GM23338 (cell line): ENCODE measurements around the gene DLG2. TPM values are rescaled to one million over a fixed set of nuclear protein-coding genes. Genes with fewer than 3 reads are reported as not detected.

Experiments
- ATAC-seq: fragments of 200-7000 bp; cut with Tn5 transposase; 3 replicates; pipeline ENCODE4 v1.9.1; 2020
- DNase-seq: peaks from one replicate; pipeline ENCODE4 v3.0.0-alpha.2; 2015; ENCODE audit warnings: low spot score
- H2AFZ ChIP-seq: fragments of 200-600 bp; sonication (generic); 2 replicates; pipeline ENCODE4 v1.8.0; 2016; ENCODE audit warnings: antibody characterized with exemption, mild to moderate bottlenecking, moderate library complexity
- H3F3A ChIP-seq: fragments of 200-600 bp; sonication (generic); replicated peaks from 2 replicates; pipeline ENCODE4 v1.8.0; 2017; ENCODE audit warnings: antibody characterized with exemption, mixed run types, low read depth
- H3K27ac ChIP-seq: fragments of 200-600 bp; sonication (generic); 2 replicates; pipeline ENCODE4 v1.6.1; 2016; ENCODE audit warnings: low read depth
- H3K27me3 ChIP-seq: fragments of 200-600 bp; sonication (generic); 2 replicates; pipeline ENCODE4 v1.8.0; 2016; ENCODE audit warnings: mild to moderate bottlenecking, mixed run types, moderate library complexity; ENCODE audit not compliant: insufficient read depth
- H3K36me3 ChIP-seq: fragments of 200-600 bp; sonication (generic); 2 replicates; pipeline ENCODE4 v1.8.0; 2016; ENCODE audit warnings: mild to moderate bottlenecking; ENCODE audit not compliant: insufficient read depth
- H3K4me1 ChIP-seq: fragments of 200-600 bp; sonication (generic); 2 replicates; pipeline ENCODE4 v1.8.0; 2016; ENCODE audit warnings: mild to moderate bottlenecking, moderate library complexity; ENCODE audit not compliant: insufficient read depth
- H3K4me2 ChIP-seq: fragments of 200-600 bp; sonication (generic); 2 replicates; pipeline ENCODE4 v1.7.1; 2017; ENCODE audit warnings: mixed run types
- H3K4me3 ChIP-seq: fragments of 200-600 bp; sonication (generic); 2 replicates; pipeline ENCODE4 v1.6.1; 2016; ENCODE audit warnings: mixed run types
- H3K79me2 ChIP-seq: fragments of 200-600 bp; sonication (generic); replicated peaks from 2 replicates; pipeline ENCODE4 v1.8.0; 2017; ENCODE audit warnings: mild to moderate bottlenecking; ENCODE audit not compliant: insufficient read depth
- H3K9me2 ChIP-seq: fragments of 200-600 bp; sonication (generic); 2 replicates; pipeline ENCODE4 v1.8.0; 2017; ENCODE audit not compliant: insufficient read depth
- H4K20me1 ChIP-seq: fragments of 200-600 bp; sonication (generic); replicated peaks from 2 replicates; pipeline ENCODE4 v1.8.0; 2017; ENCODE audit warnings: mild to moderate bottlenecking; ENCODE audit not compliant: insufficient read depth
- H3K27ac Mint-ChIP-seq: 2 replicates; pipeline ENCODE4 v1.8.0; 2020; ENCODE audit warnings: inconsistent platforms, mild to moderate bottlenecking, moderate library complexity, mixed read lengths
- H3K27me3 Mint-ChIP-seq: 3 replicates; pipeline ENCODE4 v1.8.0; 2022; ENCODE audit warnings: low read depth, mild to moderate bottlenecking, moderate library complexity, mixed read lengths, inconsistent platforms; ENCODE audit not compliant: insufficient read depth, poor library complexity
- H3K36me3 Mint-ChIP-seq: 3 replicates; pipeline ENCODE4 v1.8.0; 2021; ENCODE audit warnings: low read depth, mild to moderate bottlenecking, inconsistent platforms, moderate library complexity, mixed read lengths
- H3K4me1 Mint-ChIP-seq: 3 replicates; pipeline ENCODE4 v1.8.0; 2020; ENCODE audit warnings: mild to moderate bottlenecking, inconsistent platforms, mixed read lengths
- H3K4me3 Mint-ChIP-seq: 3 replicates; pipeline ENCODE4 v1.8.0; 2021; ENCODE audit warnings: moderate library complexity, mild to moderate bottlenecking, inconsistent platforms, mixed read lengths
- H3K9me3 Mint-ChIP-seq: 3 replicates; pipeline ENCODE4 v1.8.0; 2020; ENCODE audit warnings: moderate library complexity, mild to moderate bottlenecking, inconsistent platforms, mixed read lengths
- CREB1 ChIP-seq: fragments of 250-450 bp; sonication (Bioruptor Pico); IDR thresholded peaks from 2 replicates; pipeline ENCODE4 v1.5.0; 2020; ENCODE audit warnings: low read depth, mild to moderate bottlenecking, moderate library complexity
- CTCF ChIP-seq, 2 experiments: fragments of 200-600 bp in 1 of 2; sonication (generic) in 1 of 2; conservative IDR thresholded peaks; 2 replicates each; pipeline versions ENCODE4 v1.5.1 to v1.6.1; 2016 to 2017; ENCODE audit warnings: antibody characterized with exemption in 2 of 2, low read depth in 2 of 2, mild to moderate bottlenecking in 2 of 2, moderate library complexity in 1 of 2
- ETS1 ChIP-seq: IDR thresholded peaks from 2 replicates; pipeline ENCODE4 v1.6.1; 2016; ENCODE audit warnings: antibody characterized with exemption
- EZH2 ChIP-seq: fragments of 200-600 bp; sonication (generic); IDR thresholded peaks from one replicate; pipeline ENCODE4 v1.8.0; 2017; ENCODE audit warnings: antibody characterized with exemption, mild to moderate bottlenecking, low read depth; ENCODE audit not compliant: unreplicated experiment
- EZH2phosphoT487 ChIP-seq: fragments of 200-600 bp; sonication (generic); IDR thresholded peaks from one replicate; pipeline ENCODE4 v1.8.1; 2018; ENCODE audit warnings: antibody characterized with exemption; ENCODE audit not compliant: unreplicated experiment
- JUNB ChIP-seq: IDR thresholded peaks from one replicate; pipeline ENCODE4 v1.6.1; 2016; ENCODE audit warnings: antibody characterized with exemption; ENCODE audit not compliant: unreplicated experiment
- NANOG ChIP-seq: IDR thresholded peaks from 2 replicates; pipeline ENCODE4 v1.6.1; 2016; ENCODE audit warnings: antibody characterized with exemption, borderline replicate concordance
- POLR2AphosphoS5 ChIP-seq: IDR thresholded peaks from 2 replicates; pipeline ENCODE4 v1.6.1; 2016; ENCODE audit warnings: antibody characterized with exemption, low read depth
- REST ChIP-seq: IDR thresholded peaks from one replicate; pipeline ENCODE4 v1.6.1; 2018; ENCODE audit warnings: antibody characterized with exemption; ENCODE audit not compliant: unreplicated experiment
- STAT1 ChIP-seq: IDR thresholded peaks from one replicate; pipeline ENCODE4 v1.6.1; 2016; ENCODE audit warnings: antibody characterized with exemption; ENCODE audit not compliant: unreplicated experiment
- ZNF114 ChIP-seq: fragments of 250-450 bp; sonication (Bioruptor Pico); IDR thresholded peaks from 2 replicates; pipeline ENCODE4 v1.5.0; 2020; ENCODE audit warnings: mild to moderate bottlenecking, moderate library complexity
- ZNF331 ChIP-seq: fragments of 250-450 bp; sonication (Bioruptor Pico); IDR thresholded peaks from 2 replicates; pipeline ENCODE4 v1.5.0; 2020; ENCODE audit warnings: low read depth, mild to moderate bottlenecking, moderate library complexity
- ZNF462 ChIP-seq: fragments of 250-450 bp; sonication (Bioruptor Pico); IDR thresholded peaks from 2 replicates; pipeline ENCODE4 v1.5.0; 2020; ENCODE audit warnings: mild to moderate bottlenecking, moderate library complexity
- polyA plus RNA-seq: library from polyadenylated mRNA; unstranded; fragments of >200 nt; fragmentation: Nextera tagmentation; extraction: Ambion mirVana; gene quantifications from 2 replicates; pipeline ENCODE4 v1.2.1, GENCODE V29; 2016
- total RNA-seq: library from RNA; depleted of rRNA; stranded (reverse); fragments of >200 nt; shearing (Covaris generic); gene quantifications from 2 replicates; pipeline ENCODE4 v1.2.3, GENCODE V29; 2014

Gene DLG2
- total and polyA plus RNA-seq, 2 experiments from 2014 or later: 19.8 to 21.5 TPM

GRCh38 chr11:83782329-83782728 lies 1844.8 kb downstream of the DLG2 start:
- H3K27ac ChIP-seq: no peak overlapping the region
- no peak for DNase-seq
- no peaks in the 10 kb centered on the region for H3K27me3 ChIP-seq
- Mint-ChIP-seq H3K4me1 (no peaks in the 10 kb centered on the region), H3K27me3 (no peaks in the 10 kb centered on the region), H3K4me3 (no peak overlapping the region), H3K36me3 (no peaks in the 10 kb centered on the region), H3K27ac (no peak overlapping the region), H3K9me3 (no peaks in the 10 kb centered on the region)
- no peak for ATAC-seq
- no peaks in the 10 kb centered on the region for H3K9me2 ChIP-seq
- no peak for TF ChIP-seq ETS1
- TF ChIP-seq EZH2phosphoT487: no peak
- no peak for TF ChIP-seq ZNF462 (CRISPR knock-in tag)
- no peak for TF ChIP-seq ZNF331 (CRISPR knock-in tag)
- TF ChIP-seq POLR2AphosphoS5: no peak
- TF ChIP-seq CREB1 (CRISPR knock-in tag): no peak
- no peak for TF ChIP-seq STAT1
- no peak for TF ChIP-seq ZNF114
- no peak for TF ChIP-seq CTCF (conservative IDR thresholded peaks at IDR 0.05; ENCODE audit: low read depth in 2 of 2)
- TF ChIP-seq NANOG: no peak
- no peak for TF ChIP-seq EZH2
- no peak for TF ChIP-seq JUNB
- TF ChIP-seq REST: no peak
- no peaks in the 10 kb centered on the region for H4K20me1 ChIP-seq
- H3K79me2 ChIP-seq: no peaks in the 10 kb centered on the region
- no peaks in the 10 kb centered on the region for H3K4me1 ChIP-seq
- H2AFZ ChIP-seq: no peak overlapping the region
- no peak overlapping the region for H3K4me3 ChIP-seq
- no peaks in the 10 kb centered on the region for H3K36me3 ChIP-seq
- no peak overlapping the region for H3K4me2 ChIP-seq
- no peaks in the 10 kb centered on the region for H3F3A ChIP-seq
